Thoracic aorta (tissue), 2 donors: ENCODE results near the gene RAB1B. TPM values are rescaled to one million over a fixed set of nuclear protein-coding genes. Genes with fewer than 3 reads are reported as not detected.

ENCODE experiments used
- ATAC-seq: fragments of 150-250 bp; one replicate; pipeline ENCODE4 v1.8.0; 2017; ENCODE audit warnings: low read depth; ENCODE audit not compliant: insufficient number of reproducible peaks, low FRiP score
- DNase-seq: peaks from one replicate; pipeline ENCODE4 v3.0.0-alpha.2; 2020; ENCODE audit warnings: low spot score
- H3K27ac ChIP-seq, 2 donors: fragments of 200-600 bp; sonication (generic); 1 replicate in 1 of 2; 2 replicates in 1 of 2; pipeline ENCODE4 v1.5.1; 2016; ENCODE audit warnings: mild to moderate bottlenecking in 2 of 2, moderate library complexity in 2 of 2
- H3K27me3 ChIP-seq: fragments of 200-600 bp; sonication (generic); replicated peaks from 2 replicates; pipeline ENCODE4 v1.6.0; 2016; ENCODE audit warnings: mild to moderate bottlenecking; ENCODE audit not compliant: insufficient read depth
- H3K36me3 ChIP-seq: fragments of 200-600 bp; sonication (generic); one replicate; pipeline ENCODE4 v1.5.1; 2016
- H3K4me1 ChIP-seq, 2 donors: fragments of 200-600 bp; sonication (generic); 1 replicate in 1 of 2; 2 replicates in 1 of 2; pipeline versions ENCODE4 v1.5.1 to v1.6.0; 2016; ENCODE audit warnings: low read depth in 2 of 2, mild to moderate bottlenecking in 1 of 2; ENCODE audit not compliant: control insufficient read depth in 1 of 2
- H3K4me3 ChIP-seq: fragments of 200-600 bp; sonication (generic); 2 replicates; pipeline ENCODE4 v1.5.1; 2016; ENCODE audit warnings: mild to moderate bottlenecking
- H3K9me3 ChIP-seq: fragments of 200-600 bp; sonication (generic); 2 replicates; pipeline ENCODE4 v1.5.1; 2016
- total RNA-seq, 2 donors: library from RNA; depleted of rRNA; stranded (reverse); fragments of >200 nt; gene quantifications; one replicate each; pipeline versions ENCODE4 v1.1.0 to v1.2.3, GENCODE V29; 2016
- TF ChIP-seq, protein P1 (sequence below): fragments of 200-600 bp; sonication (generic); IDR thresholded peaks from one replicate; pipeline ENCODE4 v1.5.1; 2019; ENCODE audit warnings: antibody characterized with exemption

Gene RAB1B
- total RNA-seq, 2 donors from 2014 or later, result 57.2 to 96.0 TPM

DNA sequence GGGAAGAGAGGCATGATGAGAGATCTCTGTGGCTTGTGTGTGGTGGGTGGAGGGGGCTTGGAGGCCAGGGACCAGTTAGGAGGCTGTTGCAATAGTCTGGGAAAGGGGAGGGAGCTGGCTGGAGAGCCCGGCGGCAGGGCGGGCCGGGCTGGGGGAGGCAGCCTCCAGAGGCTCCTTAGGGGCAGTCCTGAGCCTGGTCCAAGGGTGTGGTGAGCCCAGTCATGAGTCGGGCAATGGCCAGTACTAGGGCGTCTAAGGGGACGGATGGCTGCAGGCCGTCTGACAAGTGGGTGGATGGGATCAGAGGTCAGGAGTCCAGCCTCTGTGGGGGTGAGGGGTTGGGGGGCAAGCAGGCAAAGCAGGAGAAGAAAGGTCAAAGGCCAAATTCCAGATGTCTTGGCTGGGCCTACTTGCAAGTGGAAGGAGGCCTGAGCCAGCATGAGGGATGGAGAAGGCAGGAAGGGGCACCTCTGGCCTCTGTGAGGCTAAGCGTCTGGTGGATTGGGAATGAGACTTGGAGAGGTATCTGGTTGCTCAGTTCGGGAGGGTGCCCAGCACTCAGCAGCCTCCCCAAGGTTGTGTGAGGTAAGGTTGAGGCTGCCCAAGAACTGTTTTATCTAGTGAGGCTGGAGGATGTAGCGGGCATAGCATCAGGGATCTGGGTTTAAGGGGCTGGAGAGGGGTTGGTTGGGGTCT, 54.4 kb downstream of the RAB1B start:
- Histone ChIP-seq H3K27me3 (no peaks in the 10 kb centered on the region), H3K36me3 (no peaks in the 10 kb centered on the region), H3K27ac (no peak overlapping the region), H3K4me3 (no peak overlapping the region), H3K9me3 (no peaks in the 10 kb centered on the region), H3K4me1 (peaks cover under 1 to 9% of the 10 kb centered on the region in 2 donors)
- ATAC-seq (no peak), DNase-seq (no peak)
- TF ChIP-seq, protein P1, sequence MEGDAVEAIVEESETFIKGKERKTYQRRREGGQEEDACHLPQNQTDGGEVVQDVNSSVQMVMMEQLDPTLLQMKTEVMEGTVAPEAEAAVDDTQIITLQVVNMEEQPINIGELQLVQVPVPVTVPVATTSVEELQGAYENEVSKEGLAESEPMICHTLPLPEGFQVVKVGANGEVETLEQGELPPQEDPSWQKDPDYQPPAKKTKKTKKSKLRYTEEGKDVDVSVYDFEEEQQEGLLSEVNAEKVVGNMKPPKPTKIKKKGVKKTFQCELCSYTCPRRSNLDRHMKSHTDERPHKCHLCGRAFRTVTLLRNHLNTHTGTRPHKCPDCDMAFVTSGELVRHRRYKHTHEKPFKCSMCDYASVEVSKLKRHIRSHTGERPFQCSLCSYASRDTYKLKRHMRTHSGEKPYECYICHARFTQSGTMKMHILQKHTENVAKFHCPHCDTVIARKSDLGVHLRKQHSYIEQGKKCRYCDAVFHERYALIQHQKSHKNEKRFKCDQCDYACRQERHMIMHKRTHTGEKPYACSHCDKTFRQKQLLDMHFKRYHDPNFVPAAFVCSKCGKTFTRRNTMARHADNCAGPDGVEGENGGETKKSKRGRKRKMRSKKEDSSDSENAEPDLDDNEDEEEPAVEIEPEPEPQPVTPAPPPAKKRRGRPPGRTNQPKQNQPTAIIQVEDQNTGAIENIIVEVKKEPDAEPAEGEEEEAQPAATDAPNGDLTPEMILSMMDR, result no peak

DNA sequence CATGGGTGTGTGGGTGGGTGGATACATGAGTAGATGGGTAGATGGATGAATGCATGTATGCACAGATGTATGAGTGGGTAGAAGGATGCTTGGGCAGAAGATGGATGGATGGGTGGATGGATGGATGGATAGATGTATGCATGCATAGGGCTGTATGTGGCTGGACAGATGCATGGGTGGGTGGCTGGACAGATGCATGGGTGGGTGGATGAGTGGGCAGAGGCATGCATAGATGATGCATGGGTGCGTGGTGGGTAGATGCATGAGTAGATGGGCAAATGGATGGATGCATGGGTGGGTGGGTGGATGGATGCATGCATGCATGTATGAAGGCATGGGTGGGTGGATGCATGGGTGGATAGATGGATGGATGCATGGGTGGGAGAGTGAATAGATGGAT, 55.2 kb downstream of the RAB1B start:
- ATAC-seq (no peak), DNase-seq (no peak)
- H3K9me3 ChIP-seq, result no peaks in the 10 kb centered on the region
- H3K4me3 ChIP-seq, result no peak overlapping the region
- no peaks in the 10 kb centered on the region for H3K27me3 ChIP-seq
- H3K4me1 ChIP-seq, result peaks cover 0 to 9% of the 10 kb centered on the region in 2 donors
- H3K36me3 ChIP-seq, result no peaks in the 10 kb centered on the region
- H3K27ac ChIP-seq, result no peak overlapping the region
- TF ChIP-seq, protein P1, result no peak

DNA sequence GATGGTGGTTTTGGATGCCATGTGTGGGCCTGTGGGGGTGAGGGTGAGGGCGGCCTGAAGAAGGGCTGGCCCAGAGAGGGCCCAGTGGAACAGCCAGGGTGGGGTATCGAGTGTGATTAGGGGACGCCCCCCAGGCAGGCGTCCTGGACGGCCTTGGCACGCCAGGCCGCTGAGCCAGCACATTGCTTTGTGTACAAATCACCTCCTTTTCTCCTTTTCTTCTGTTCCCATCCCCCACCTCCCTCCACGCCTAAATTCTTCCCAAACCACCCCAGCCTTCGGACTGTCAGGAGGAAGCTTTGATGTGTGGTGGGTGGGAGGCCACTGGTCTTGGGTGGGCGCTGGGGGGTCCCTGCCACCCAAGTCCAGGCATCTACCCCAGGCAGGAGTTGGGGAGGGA, 56.2 kb downstream of the RAB1B start:
- Histone ChIP-seq H3K4me1 (peaks cover 0 to 12% of the 10 kb centered on the region in 2 donors), H3K27me3 (no peaks in the 10 kb centered on the region), H3K4me3 (no peak overlapping the region), H3K36me3 (no peaks in the 10 kb centered on the region), H3K27ac (no peak overlapping the region), H3K9me3 (no peaks in the 10 kb centered on the region)
- DNase-seq (no peak), ATAC-seq (no peak)
- TF ChIP-seq, protein P1, result no peak

DNA sequence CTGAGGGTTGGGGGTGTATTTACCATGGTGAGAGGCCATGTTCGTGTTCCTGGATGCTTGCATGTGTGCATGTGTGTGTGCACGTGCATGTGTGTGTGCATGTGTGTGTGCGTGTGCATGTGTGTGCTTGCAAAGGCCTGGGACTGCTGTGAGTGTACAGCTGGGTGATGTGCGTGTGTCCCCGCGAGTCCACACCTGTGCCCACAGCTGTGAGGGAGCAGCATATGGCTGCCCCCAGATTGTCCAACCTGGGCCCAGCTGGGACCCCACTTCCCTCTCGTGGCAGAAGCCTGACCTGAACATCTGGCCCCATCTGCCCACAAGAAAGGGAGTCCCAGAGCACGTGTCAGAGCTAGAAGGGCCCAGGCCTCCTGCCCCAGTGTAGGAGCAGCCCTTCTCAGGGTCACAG, 56.8 kb downstream of the RAB1B start:
- no peaks in the 10 kb centered on the region for H3K9me3 ChIP-seq
- H3K36me3 ChIP-seq, result no peaks in the 10 kb centered on the region
- TF ChIP-seq, protein P1, result no peak
- no peaks in the 10 kb centered on the region for H3K27me3 ChIP-seq
- DNase-seq, result no peak
- H3K4me3 ChIP-seq, result no peak overlapping the region
- peaks cover 0 to 12% of the 10 kb centered on the region in 2 donors for H3K4me1 ChIP-seq
- ATAC-seq, result no peak
- no peak overlapping the region for H3K27ac ChIP-seq

DNA sequence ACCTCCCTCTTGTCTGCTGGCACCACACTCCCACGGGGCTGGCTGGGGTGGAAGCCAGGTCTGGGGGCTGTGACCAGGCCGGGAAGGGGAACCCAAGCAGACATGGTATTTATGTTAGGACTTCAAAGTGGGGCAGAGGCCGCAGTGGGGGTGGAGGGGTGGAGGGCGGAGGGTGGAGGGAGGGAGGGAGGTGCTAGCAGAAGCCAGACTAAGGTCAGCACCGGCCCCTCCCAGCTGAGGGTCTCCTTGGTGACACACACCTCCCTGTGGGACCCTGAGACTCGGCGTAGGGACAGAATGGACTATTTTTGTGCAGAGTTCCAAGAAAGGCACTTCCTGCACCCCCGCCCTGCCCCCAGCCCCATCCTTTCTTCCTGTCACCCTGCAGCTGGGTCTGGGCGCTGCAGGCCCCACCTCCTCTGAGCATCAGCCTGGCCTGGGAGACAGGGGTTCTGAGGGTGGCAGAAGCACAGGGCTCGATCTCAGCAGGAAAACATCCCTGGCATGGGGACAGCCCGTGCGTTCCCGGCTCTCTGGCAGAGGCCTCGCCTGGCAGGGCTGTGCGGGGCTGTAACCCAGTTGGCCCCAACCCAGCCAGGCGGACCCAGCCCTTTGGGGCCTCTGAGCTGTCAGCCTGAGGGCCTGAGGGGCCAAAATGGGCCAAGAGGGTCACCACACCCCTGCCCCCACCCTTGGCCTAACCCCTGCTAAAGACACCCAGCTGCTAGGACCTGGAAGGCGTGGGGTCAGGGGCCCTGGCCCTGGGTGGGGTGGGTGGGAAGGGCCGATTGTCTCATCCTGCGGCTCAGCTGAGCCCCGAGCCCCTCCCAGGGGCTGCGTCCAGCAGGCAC, 58.0 kb downstream of the RAB1B start:
- no peak for DNase-seq
- TF ChIP-seq, protein P1, result no peak
- H3K27ac ChIP-seq, result no peak overlapping the region
- H3K36me3 ChIP-seq, result no peaks in the 10 kb centered on the region
- no peaks in the 10 kb centered on the region for H3K27me3 ChIP-seq
- H3K4me1 ChIP-seq, result peaks cover 0 to 12% of the 10 kb centered on the region in 2 donors
- no peak for ATAC-seq
- H3K4me3 ChIP-seq, result no peak overlapping the region
- no peaks in the 10 kb centered on the region for H3K9me3 ChIP-seq
